ENCODE measurements around the gene PTCH2.
A peak's percentile ranks its signal among the peaks of the same experiment; 100 is the strongest.
"Not testable (repeated sequence)": the region's sequence is repeated elsewhere in the genome, so short reads cannot be mapped to it uniquely, and the experiment has no call there.

PTCH2 gene

DNA sequence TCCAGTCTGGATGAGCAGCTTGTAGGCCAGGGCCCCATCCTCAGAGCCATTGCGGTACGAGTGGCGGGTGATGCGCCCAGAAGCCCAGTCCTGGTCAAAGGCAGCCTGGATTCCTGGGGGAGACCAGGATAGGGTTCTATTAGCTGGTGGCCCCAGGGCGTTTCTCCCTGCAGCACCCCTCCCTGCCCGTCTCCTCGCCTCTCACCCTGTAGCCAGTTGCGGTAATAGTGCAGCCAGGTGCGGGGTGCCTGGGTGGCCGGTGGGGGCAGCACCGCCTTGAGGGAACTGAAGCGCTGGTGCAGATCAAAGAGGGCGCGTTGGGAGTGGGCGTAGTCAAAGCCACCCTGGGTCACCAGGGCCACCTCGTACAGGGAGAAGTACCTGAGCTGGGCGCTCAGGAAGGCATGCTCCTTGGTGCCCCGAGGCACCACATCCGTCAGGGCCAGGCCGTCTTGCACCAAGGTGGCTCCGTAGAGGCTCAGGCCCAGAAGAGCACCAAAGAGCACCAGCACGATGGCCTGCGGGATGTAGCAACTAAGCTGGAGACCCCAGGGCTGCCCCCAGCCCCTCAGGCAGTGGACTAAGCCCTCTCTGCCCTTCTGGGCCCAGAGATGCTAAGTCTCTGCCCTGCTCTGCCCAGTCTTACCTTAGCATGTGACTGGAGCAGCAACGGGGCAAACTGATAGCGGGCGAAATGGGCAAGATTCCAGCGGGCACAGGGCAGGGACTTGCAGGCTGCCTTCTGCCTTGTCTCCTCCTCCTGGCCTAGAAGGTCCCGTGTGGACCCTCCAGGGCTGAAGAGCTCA, 15.7 kb downstream of the PTCH2 start:
- Histone ChIP-seq H2AK5ac (ENCODE audit: low read length, severe bottlenecking) (no peak overlapping the region), H3K36me3 (ENCODE audit: control insufficient read depth in 1 of 2, insufficient read depth in 2 of 2, low read depth in 1 of 2, low read length in 2 of 2) (peaks cover 0 to 3% of the 10 kb centered on the region in 2 experiments), H3K27me3 (ENCODE audit: control insufficient read depth in 1 of 2, insufficient read depth in 1 of 2, low read length in 2 of 2) (no peaks in the 10 kb centered on the region), H3K9me3 (ENCODE audit: control insufficient read depth, low read length) (no peaks in the 10 kb centered on the region), H3K4ac (ENCODE audit: low read depth in 1 of 2, low read length in 2 of 2) (no peak overlapping the region), H2BK12ac (ENCODE audit: low read length in 2 of 2) (no peak overlapping the region), H3K23ac (ENCODE audit: low read length in 2 of 2) (no peak overlapping the region), H3K4me1 (ENCODE audit: control insufficient read depth, insufficient read depth, low read depth, low read length) (peaks cover 6% of the 10 kb centered on the region), H3K4me2 (ENCODE audit: low read length, poor library complexity, severe bottlenecking) (no peak overlapping the region), H3K18ac (ENCODE audit: low read depth in 1 of 2, low read length in 2 of 2) (no peak overlapping the region), H3K14ac (ENCODE audit: low read length in 2 of 2) (no peak overlapping the region), H3K9ac (ENCODE audit: low read length) (peak overlapping the region; percentile 74), H2BK15ac (ENCODE audit: low read depth, poor library complexity, severe bottlenecking) (no peak overlapping the region), H2BK5ac (ENCODE audit: low read depth, low read length, poor library complexity, severe bottlenecking) (no peak overlapping the region), H2BK120ac (ENCODE audit: low read depth, low read length) (no peak overlapping the region), H3K27ac (ENCODE audit: low read length, poor library complexity, severe bottlenecking) (no peak overlapping the region), H2AFZ (ENCODE audit: low read depth, low read length) (no peak overlapping the region), H4K8ac (ENCODE audit: low read length) (no peak overlapping the region), H3K79me1 (replicated peaks; ENCODE audit: low read length, poor library complexity, severe bottlenecking) (no peaks in the 10 kb centered on the region), H3K4me3 (ENCODE audit: insufficient read depth in 1 of 2, low read depth in 1 of 2, low read length in 2 of 2) (no peak overlapping the region), H4K91ac (ENCODE audit: low read length) (peak overlapping the region; percentile 16)
- no peak for DNase-seq
- WGBS: 95% methylated on average over 28 of the region's 28 CpGs

DNA sequence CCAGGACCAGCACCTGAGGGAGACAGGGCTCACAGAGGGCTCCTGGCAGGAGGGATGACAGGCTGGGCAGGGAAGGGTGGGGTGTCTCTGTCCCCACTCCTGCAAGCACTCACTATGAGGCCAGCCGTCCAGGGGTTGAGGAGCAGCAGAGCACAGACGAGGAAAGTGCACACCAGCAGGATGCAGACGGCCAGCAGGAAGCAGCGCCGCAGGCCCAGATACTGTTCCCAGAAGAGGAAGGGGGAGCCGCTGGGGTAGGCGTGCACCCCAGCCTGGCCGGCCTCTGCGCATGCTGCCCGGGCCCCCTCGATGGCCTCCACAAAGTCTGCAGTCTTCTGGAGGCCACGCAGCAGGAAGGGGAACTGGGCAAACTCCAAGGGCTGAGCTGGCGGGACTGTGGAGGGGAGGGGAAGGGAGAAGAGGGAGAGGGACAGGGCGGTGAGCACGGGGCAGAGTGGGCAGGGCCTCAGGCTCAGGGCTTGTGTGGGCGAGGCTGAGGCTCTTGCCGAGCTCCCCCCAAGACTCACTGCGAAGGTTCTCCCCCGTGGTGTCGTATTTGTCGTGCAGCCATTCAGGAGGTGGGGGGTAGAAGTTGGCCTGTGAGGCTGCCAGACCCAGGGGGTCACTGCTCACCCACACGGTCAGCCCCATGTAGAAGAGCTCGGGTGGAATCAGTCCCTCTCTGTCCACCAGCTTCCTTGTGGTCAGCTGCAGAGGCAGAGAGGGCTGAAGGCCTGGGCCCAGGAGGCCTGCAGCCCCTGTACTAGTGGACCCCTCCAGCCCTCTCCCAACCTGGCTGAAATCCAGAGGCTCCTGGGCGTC, 16.5 kb downstream of the PTCH2 start:
- Histone ChIP-seq H3K27ac (ENCODE audit: low read length, poor library complexity, severe bottlenecking) (no peak overlapping the region), H3K4me2 (ENCODE audit: low read length, poor library complexity, severe bottlenecking) (no peak overlapping the region), H3K79me1 (replicated peaks; ENCODE audit: low read length, poor library complexity, severe bottlenecking) (no peaks in the 10 kb centered on the region), H4K8ac (ENCODE audit: low read length) (peak overlapping the region; percentile 57), H3K4ac (ENCODE audit: low read depth in 1 of 2, low read length in 2 of 2) (no peak overlapping the region), H2BK12ac (ENCODE audit: low read length in 2 of 2) (peak overlapping the region in 1 of 2 experiments; percentile 33), H3K9me3 (ENCODE audit: control insufficient read depth, low read length) (no peaks in the 10 kb centered on the region), H3K14ac (ENCODE audit: low read length in 2 of 2) (peak overlapping the region in 1 of 2 experiments; percentile 4), H3K4me3 (ENCODE audit: insufficient read depth in 1 of 2, low read depth in 1 of 2, low read length in 2 of 2) (peak overlapping the region in 1 of 2 experiments; percentile 48), H3K4me1 (ENCODE audit: control insufficient read depth, insufficient read depth, low read depth, low read length) (peaks cover 9% of the 10 kb centered on the region), H3K9ac (ENCODE audit: low read length) (peak overlapping the region; percentile 74), H3K23ac (ENCODE audit: low read length in 2 of 2) (no peak overlapping the region), H2AK5ac (ENCODE audit: low read length, severe bottlenecking) (no peak overlapping the region), H3K27me3 (ENCODE audit: control insufficient read depth in 1 of 2, insufficient read depth in 1 of 2, low read length in 2 of 2) (no peaks in the 10 kb centered on the region), H2BK120ac (ENCODE audit: low read depth, low read length) (no peak overlapping the region), H3K18ac (ENCODE audit: low read depth in 1 of 2, low read length in 2 of 2) (peak overlapping the region in 1 of 2 experiments; percentile 13), H2BK15ac (ENCODE audit: low read depth, poor library complexity, severe bottlenecking) (peak overlapping the region; percentile 36), H3K36me3 (ENCODE audit: control insufficient read depth in 1 of 2, insufficient read depth in 2 of 2, low read depth in 1 of 2, low read length in 2 of 2) (peaks cover 0 to 3% of the 10 kb centered on the region in 2 experiments), H2AFZ (ENCODE audit: low read depth, low read length) (no peak overlapping the region), H4K91ac (ENCODE audit: low read length) (peak overlapping the region; percentile 54), H2BK5ac (ENCODE audit: low read depth, low read length, poor library complexity, severe bottlenecking) (no peak overlapping the region)
- no peak for DNase-seq
- 85% methylated on average over 24 of the region's 24 CpGs for WGBS

DNA sequence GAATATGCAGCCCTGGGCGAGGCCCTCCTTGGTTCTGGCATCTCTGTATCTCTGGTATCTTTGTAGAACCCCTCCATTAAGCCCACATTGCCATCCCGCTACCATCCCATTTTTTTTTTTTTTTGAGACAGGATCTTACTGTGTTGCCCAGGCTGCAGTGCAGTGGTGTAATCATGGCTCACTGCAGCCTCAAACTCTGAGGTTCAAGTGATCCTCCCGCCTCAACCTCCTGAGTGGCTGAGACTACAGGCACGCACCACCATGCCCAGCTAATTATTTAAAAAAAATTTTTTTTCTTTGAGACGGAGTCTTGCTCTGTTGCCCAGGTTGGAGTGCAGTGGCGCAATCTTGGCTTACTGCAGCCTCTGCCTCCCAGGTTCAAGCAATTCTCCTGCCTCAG, 18.7 kb downstream of the PTCH2 start:
- H3K4me1 ChIP-seq (ENCODE audit: control insufficient read depth, insufficient read depth, low read depth, low read length): peaks cover 13% of the 10 kb centered on the region
- not testable (repeated sequence) for H2AK5ac ChIP-seq (ENCODE audit: low read length, severe bottlenecking); H3K4ac ChIP-seq (ENCODE audit: low read depth in 1 of 2, low read length in 2 of 2); H3K27ac ChIP-seq (ENCODE audit: low read length, poor library complexity, severe bottlenecking); H2BK120ac ChIP-seq (ENCODE audit: low read depth, low read length); H3K9ac ChIP-seq (ENCODE audit: low read length); H3K23ac ChIP-seq (ENCODE audit: low read length in 2 of 2); H4K91ac ChIP-seq (ENCODE audit: low read length); H4K8ac ChIP-seq (ENCODE audit: low read length); DNase-seq; H3K9me3 ChIP-seq (ENCODE audit: control insufficient read depth, low read length); H2BK5ac ChIP-seq (ENCODE audit: low read depth, low read length, poor library complexity, severe bottlenecking); H2BK12ac ChIP-seq (ENCODE audit: low read length in 2 of 2); H2BK15ac ChIP-seq (ENCODE audit: low read depth, poor library complexity, severe bottlenecking); H3K18ac ChIP-seq (ENCODE audit: low read depth in 1 of 2, low read length in 2 of 2); H3K14ac ChIP-seq (ENCODE audit: low read length in 2 of 2); H3K4me3 ChIP-seq (ENCODE audit: insufficient read depth in 1 of 2, low read depth in 1 of 2, low read length in 2 of 2); H3K27me3 ChIP-seq (ENCODE audit: control insufficient read depth in 1 of 2, insufficient read depth in 1 of 2, low read length in 2 of 2); H3K36me3 ChIP-seq (ENCODE audit: control insufficient read depth in 1 of 2, insufficient read depth in 2 of 2, low read depth in 1 of 2, low read length in 2 of 2); H3K79me1 ChIP-seq (replicated peaks; ENCODE audit: low read length, poor library complexity, severe bottlenecking); H3K4me2 ChIP-seq (ENCODE audit: low read length, poor library complexity, severe bottlenecking); H2AFZ ChIP-seq (ENCODE audit: low read depth, low read length)
- WGBS: 98% methylated on average over 6 of the region's 6 CpGs

DNA sequence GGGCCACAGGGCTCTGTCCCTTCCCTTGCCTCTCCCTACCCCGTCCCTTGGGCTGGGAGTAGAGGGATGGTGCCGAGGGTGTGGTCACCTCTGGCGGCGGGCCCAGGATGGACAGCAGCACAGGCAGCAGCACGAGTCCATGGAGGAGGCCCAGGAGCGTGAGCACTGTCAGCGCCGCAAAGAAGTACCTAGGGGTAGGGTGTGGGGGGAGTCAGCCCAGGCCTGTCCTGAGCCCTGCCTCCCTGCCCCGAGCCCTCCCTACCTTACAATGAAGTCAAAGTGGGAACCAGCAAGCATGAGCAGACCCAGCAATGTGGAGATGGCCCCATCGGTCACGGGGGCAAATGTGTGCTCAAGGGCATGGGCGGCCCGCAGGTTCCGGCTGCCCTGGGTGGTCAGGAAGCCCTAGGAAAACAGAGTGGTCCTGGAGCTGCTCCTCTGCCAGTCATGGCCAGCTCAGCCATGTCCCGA, 20.0 kb downstream of the PTCH2 start:
- DNase-seq: no peak
- H3K79me1 ChIP-seq (replicated peaks; ENCODE audit: low read length, poor library complexity, severe bottlenecking): no peaks in the 10 kb centered on the region
- H3K36me3 ChIP-seq (ENCODE audit: control insufficient read depth in 1 of 2, insufficient read depth in 2 of 2, low read depth in 1 of 2, low read length in 2 of 2): peaks cover 0 to 3% of the 10 kb centered on the region in 2 experiments
- no peak overlapping the region for H2AFZ ChIP-seq (ENCODE audit: low read depth, low read length)
- peak overlapping the region in 1 of 2 experiments; percentile 18 for H3K23ac ChIP-seq (ENCODE audit: low read length in 2 of 2)
- H2BK5ac ChIP-seq (ENCODE audit: low read depth, low read length, poor library complexity, severe bottlenecking): no peak overlapping the region
- H3K18ac ChIP-seq (ENCODE audit: low read depth in 1 of 2, low read length in 2 of 2): peak overlapping the region in 1 of 2 experiments; percentile 28
- peak overlapping the region; percentile 9 for H4K91ac ChIP-seq (ENCODE audit: low read length)
- no peak overlapping the region for H3K4me3 ChIP-seq (ENCODE audit: insufficient read depth in 1 of 2, low read depth in 1 of 2, low read length in 2 of 2)
- H3K4me2 ChIP-seq (ENCODE audit: low read length, poor library complexity, severe bottlenecking): no peak overlapping the region
- H3K27ac ChIP-seq (ENCODE audit: low read length, poor library complexity, severe bottlenecking): no peak overlapping the region
- no peak overlapping the region for H3K9ac ChIP-seq (ENCODE audit: low read length)
- no peak overlapping the region for H2AK5ac ChIP-seq (ENCODE audit: low read length, severe bottlenecking)
- H2BK120ac ChIP-seq (ENCODE audit: low read depth, low read length): no peak overlapping the region
- H3K4ac ChIP-seq (ENCODE audit: low read depth in 1 of 2, low read length in 2 of 2): no peak overlapping the region
- H3K4me1 ChIP-seq (ENCODE audit: control insufficient read depth, insufficient read depth, low read depth, low read length): peaks cover 15% of the 10 kb centered on the region
- peak overlapping the region; percentile 42 for H4K8ac ChIP-seq (ENCODE audit: low read length)
- H3K27me3 ChIP-seq (ENCODE audit: control insufficient read depth in 1 of 2, insufficient read depth in 1 of 2, low read length in 2 of 2): no peaks in the 10 kb centered on the region
- H3K9me3 ChIP-seq (ENCODE audit: control insufficient read depth, low read length): no peaks in the 10 kb centered on the region
- peak overlapping the region in 1 of 2 experiments; percentile 61 for H2BK12ac ChIP-seq (ENCODE audit: low read length in 2 of 2)
- peak overlapping the region in 1 of 2 experiments; percentile 55 for H3K14ac ChIP-seq (ENCODE audit: low read length in 2 of 2)
- H2BK15ac ChIP-seq (ENCODE audit: low read depth, poor library complexity, severe bottlenecking): no peak overlapping the region
- 98% methylated on average over 15 of the region's 15 CpGs for WGBS
